ENCODE measurements around the gene TRIO.

TRIO gene

DNA sequence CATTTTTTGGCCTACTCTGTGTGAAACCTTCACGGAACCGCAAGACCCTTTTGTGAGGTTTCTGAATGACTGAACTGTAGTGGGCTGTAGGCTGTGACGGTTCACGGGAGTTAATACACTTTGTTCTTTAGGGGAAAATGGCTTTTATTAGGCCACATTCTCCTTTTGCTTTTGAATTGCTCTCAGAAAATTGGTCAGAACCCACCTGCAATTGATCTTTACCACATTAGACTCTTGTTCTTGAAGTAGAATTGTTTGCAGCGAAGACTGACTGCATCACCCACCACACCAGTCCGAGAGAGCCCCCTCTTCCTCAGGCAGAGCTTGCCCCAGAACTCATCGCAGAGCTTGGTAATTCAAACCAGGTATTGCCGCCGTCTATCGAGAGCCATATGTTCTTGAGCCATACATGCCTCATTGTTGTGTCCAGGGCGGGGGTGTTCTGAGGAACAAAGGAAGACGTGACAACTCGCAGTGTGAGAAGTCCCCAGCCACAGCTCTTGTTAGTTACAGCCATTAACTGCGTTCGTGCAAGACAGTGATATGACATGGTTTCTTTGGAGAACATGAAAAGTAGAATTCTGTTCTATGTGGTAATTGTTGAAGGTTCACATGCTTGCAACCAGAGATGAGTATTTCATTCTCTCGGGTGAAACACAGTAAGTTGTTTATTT, 272.0 kb downstream of the TRIO start:
- Mint-ChIP-seq H3K4me1 (peaks cover 86% of the 10 kb centered on the region), H3K27me3 (no peaks in the 10 kb centered on the region), H3K4me3 (peak overlapping the region; percentile 88 to 89), H3K27ac (peak overlapping the region; percentile 99 to 100), H3K9me3 (no peaks in the 10 kb centered on the region)
- ATAC-seq (peak; percentile 77), DNase-seq (peak; percentile 71 to 85)

DNA sequence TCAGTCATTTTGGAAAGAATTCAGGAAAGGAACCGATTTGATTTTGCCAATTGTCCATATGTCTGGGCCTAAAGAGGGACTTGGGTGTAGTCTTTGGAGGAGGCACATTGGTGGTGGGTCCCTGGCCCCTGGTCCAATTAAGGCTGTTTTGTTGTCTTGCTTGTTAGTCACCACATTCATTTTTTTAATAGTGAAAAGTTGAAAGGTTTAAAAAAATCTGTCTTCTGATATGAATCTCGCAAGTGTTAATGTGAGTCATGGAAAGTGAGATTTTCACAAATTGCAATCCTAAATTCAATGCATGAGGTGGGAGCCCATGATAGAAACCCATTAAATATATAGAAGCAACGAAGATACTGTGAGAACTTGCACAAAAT, 272.5 kb downstream of the TRIO start:
- DNase-seq = peak; percentile 57 to 59
- ATAC-seq = peak; percentile 50
- Mint-ChIP-seq H3K4me3 (peak overlapping the region; percentile 88 to 89), H3K4me1 (peaks cover 82% of the 10 kb centered on the region), H3K27me3 (no peaks in the 10 kb centered on the region), H3K27ac (peak overlapping the region; percentile 99 to 100), H3K9me3 (no peaks in the 10 kb centered on the region)

GRCh38 chr5:14416621-14417275, 273.6 kb downstream of the TRIO start:
- ATAC-seq (no peak), DNase-seq (no peak)
- Mint-ChIP-seq H3K27me3 (no peaks in the 10 kb centered on the region), H3K9me3 (no peaks in the 10 kb centered on the region), H3K4me1 (peaks cover 79% of the 10 kb centered on the region), H3K27ac (peak overlapping the region; percentile 99 to 100), H3K4me3 (peak overlapping the region; percentile 88 to 89)

DNA sequence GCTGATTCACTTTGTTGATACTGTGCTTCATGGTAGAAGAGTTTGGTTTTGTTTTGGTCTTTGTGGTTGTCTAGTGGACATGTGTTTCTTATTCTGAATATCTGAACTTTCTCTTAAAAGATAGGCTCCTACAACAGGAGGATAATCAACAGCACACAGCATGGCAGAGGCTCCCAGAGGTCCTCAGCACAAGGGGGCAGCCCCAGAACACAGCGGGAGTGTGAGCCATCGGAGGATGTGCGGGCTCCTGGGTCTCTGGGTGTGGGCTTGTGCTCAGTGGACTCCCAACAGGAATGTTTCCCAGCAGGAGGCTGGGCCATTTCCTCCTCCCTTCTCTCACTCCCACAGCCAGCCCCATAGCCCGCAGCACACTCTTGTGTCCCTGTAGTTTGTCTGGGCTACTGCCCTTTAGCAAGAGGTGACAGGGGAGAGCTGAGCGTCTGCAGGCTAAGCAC, 274.2 kb downstream of the TRIO start:
- H3K9me3 Mint-ChIP-seq = no peaks in the 10 kb centered on the region

GRCh38 chr5:14417792-14418765, 274.9 kb downstream of the TRIO start:
- H3K9me3 Mint-ChIP-seq = no peaks in the 10 kb centered on the region
- no peaks in the 10 kb centered on the region for H3K27me3 Mint-ChIP-seq
- peak overlapping the region; percentile 88 to 89 for H3K4me3 Mint-ChIP-seq
- no peak for ATAC-seq
- peaks cover 71% of the 10 kb centered on the region for H3K4me1 Mint-ChIP-seq
- peak overlapping the region; percentile 92 to 99 for H3K27ac Mint-ChIP-seq
- no peak for DNase-seq

More for the DNA sequence above, 274.2 kb downstream of the TRIO start:
- ATAC-seq (peak; percentile 22), DNase-seq (no peak)
- no peaks in the 10 kb centered on the region for H3K27me3 Mint-ChIP-seq
- H3K27ac Mint-ChIP-seq = peak overlapping the region; percentile 92 to 99
- peaks cover 75% of the 10 kb centered on the region for H3K4me1 Mint-ChIP-seq
- peak overlapping the region; percentile 88 to 89 for H3K4me3 Mint-ChIP-seq

- Mint-ChIP-seq H3K27me3 (no peaks in the 10 kb centered on the region), H3K27ac (no peak overlapping the region), H3K4me1 (peaks cover 71% of the 10 kb centered on the region), H3K4me3 (no peak overlapping the region), H3K9me3 (no peaks in the 10 kb centered on the region)
- no peak for DNase-seq
- ATAC-seq = no peak
Observed at GRCh38 chr5:14419686-14420085, 276.5 kb downstream of the TRIO start.

DNA sequence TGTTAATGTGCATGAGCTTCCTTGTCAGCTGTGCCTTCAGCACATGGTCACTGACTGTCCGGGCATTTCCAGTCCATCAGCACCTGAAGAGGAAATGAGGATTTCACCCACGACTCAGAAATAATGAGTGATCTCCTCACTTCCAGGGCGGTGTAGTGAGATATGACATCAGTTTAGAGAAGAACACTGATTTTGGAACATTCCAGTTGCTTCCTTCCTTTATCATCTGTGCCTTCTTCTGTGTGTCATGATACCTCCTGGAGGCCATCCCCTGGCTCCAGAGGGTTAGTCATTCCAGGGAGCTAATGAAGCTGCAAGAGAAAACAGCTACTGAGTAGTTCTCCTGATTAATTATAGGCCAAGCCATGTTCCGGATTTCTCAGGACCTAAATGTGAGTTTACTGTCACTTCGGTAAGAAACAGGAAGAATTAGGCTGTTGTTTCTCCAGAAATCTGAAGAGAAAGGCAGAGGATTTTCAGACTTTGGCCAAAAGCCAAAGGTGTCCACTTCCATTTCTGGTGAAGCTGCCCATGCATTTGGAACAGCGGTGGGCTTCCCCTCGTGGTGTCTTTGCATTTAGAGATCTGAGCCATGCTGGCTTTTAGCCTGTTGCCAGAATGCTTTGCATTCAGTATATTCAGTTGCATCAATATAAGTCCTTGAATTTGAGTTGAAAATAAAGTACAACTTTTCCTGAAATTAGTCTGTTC, 277.1 kb downstream of the TRIO start:
- ATAC-seq (no peak), DNase-seq (no peak)
- no peak overlapping the region for H3K4me3 Mint-ChIP-seq
- H3K4me1 Mint-ChIP-seq = peaks cover 71% of the 10 kb centered on the region
- H3K27ac Mint-ChIP-seq = no peak overlapping the region
- H3K9me3 Mint-ChIP-seq = no peaks in the 10 kb centered on the region
- no peaks in the 10 kb centered on the region for H3K27me3 Mint-ChIP-seq

DNA sequence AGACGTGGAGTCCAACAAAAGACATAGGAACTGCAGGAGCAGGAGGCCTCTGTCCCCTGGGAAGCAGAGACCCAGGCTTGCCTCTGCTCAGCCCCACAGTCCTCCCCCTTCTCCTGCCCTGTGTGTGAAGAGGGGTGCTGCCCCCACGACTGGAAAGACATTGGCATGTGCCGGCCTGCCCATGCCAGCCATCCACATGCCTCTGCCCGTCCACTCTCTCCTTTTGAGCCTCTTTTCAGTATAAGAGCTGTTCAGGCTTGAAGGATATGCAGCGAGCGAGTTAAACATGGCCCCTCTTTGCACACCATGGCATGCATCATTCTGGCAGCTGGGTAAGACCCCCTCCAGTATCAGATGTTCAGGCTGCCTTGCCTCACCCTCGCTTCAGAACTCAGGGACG, 278.7 kb downstream of the TRIO start:
- ATAC-seq (no peak), DNase-seq (no peak)
- Mint-ChIP-seq H3K4me1 (peaks cover 71% of the 10 kb centered on the region), H3K27ac (no peak overlapping the region), H3K27me3 (no peaks in the 10 kb centered on the region), H3K9me3 (no peaks in the 10 kb centered on the region), H3K4me3 (no peak overlapping the region)

GRCh38 chr5:14424011-14424685, 281.0 kb downstream of the TRIO start:
- peak; percentile 93 for ATAC-seq
- H3K4me3 Mint-ChIP-seq = peak overlapping the region; percentile 62 to 68
- H3K4me1 Mint-ChIP-seq = peaks cover 67% of the 10 kb centered on the region
- no peaks in the 10 kb centered on the region for H3K27me3 Mint-ChIP-seq
- DNase-seq = peak; percentile 41 to 69
- H3K9me3 Mint-ChIP-seq = no peaks in the 10 kb centered on the region
- peak overlapping the region; percentile 93 to 96 for H3K27ac Mint-ChIP-seq

DNA sequence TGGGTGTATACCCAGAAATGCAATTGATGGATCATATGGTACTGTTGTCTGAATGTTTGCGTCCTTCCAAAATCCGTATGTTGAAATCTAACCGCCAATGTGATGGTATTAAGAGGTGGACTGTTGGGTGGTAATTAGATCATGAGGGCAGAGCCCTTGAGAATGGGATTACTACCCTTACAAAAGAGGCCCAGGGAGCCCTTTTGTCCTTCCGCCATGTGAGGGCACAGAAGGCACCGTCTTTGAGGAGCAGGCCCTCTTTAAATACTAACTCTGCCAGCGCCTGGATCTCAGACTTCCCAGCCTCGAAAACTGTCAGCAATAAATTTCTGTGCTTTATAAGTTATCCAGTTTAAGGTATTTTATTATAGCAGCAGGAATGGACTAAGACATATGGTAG, 282.4 kb downstream of the TRIO start:
- no peaks in the 10 kb centered on the region for H3K27me3 Mint-ChIP-seq
- ATAC-seq (no peak), DNase-seq (no peak)
- H3K27ac Mint-ChIP-seq = peak overlapping the region in 1 of 2 donors; percentile 24
- H3K4me3 Mint-ChIP-seq = peak overlapping the region in 1 of 2 donors; percentile 38
- peaks cover 70% of the 10 kb centered on the region for H3K4me1 Mint-ChIP-seq
- H3K9me3 Mint-ChIP-seq = no peaks in the 10 kb centered on the region

DNA sequence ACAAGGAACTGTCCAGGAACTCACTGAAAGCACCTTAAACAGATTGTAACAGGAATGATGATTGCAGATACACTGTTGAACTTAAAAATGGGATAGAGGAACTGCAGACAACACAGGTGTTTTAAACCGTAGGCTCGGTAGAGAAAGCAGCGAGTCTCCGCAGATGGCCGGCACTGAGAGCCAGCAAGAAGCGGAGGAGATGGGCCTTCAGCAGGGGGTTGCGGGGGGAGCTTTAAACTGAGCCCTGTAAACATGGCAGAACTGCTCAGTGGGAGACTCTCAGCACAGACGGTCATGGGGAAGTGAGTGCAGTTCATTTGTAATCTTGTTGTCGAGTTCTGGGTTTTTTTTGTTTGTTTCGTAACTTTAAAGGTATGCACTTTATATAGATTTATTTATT, 283.4 kb downstream of the TRIO start:
- peaks cover 67% of the 10 kb centered on the region for H3K4me1 Mint-ChIP-seq
- DNase-seq (no peak), ATAC-seq (no peak)
- no peak overlapping the region for H3K4me3 Mint-ChIP-seq
- no peaks in the 10 kb centered on the region for H3K27me3 Mint-ChIP-seq
- H3K9me3 Mint-ChIP-seq = no peaks in the 10 kb centered on the region
- peak overlapping the region in 1 of 2 donors; percentile 79 for H3K27ac Mint-ChIP-seq

GRCh38 chr5:14428302-14429081, 285.4 kb downstream of the TRIO start:
- Mint-ChIP-seq H3K27ac (peak overlapping the region in 1 of 2 donors; percentile 28), H3K4me1 (peaks cover 55% of the 10 kb centered on the region), H3K9me3 (no peaks in the 10 kb centered on the region), H3K4me3 (no peak overlapping the region), H3K27me3 (no peaks in the 10 kb centered on the region)
- ATAC-seq (no peak), DNase-seq (no peak)

- no peaks in the 10 kb centered on the region for H3K27me3 Mint-ChIP-seq
- no peak overlapping the region for H3K4me3 Mint-ChIP-seq
- no peak for DNase-seq
- ATAC-seq = no peak
- H3K4me1 Mint-ChIP-seq = peaks cover 46% of the 10 kb centered on the region
- no peak overlapping the region for H3K27ac Mint-ChIP-seq
- H3K9me3 Mint-ChIP-seq = no peaks in the 10 kb centered on the region
Observed at GRCh38 chr5:14429101-14430050, 286.2 kb downstream of the TRIO start.

Measured in stimulated activated naive CD8-positive, alpha-beta T cell treated with anti-CD3 and anti-CD28 coated beads, Interleukin-15, amount 100 ng/mL, for 72 hours (primary cell).